ENCODE results near the gene HAPLN3. TPM values are rescaled to one million over a fixed set of nuclear protein-coding genes. Genes with fewer than 3 reads are reported as not detected.

HAPLN3 gene
- total RNA-seq, 1 donor from 2014 or later: 0.27 TPM

GRCh38 chr15:88913017-88913849 is 17.9 kb upstream of the HAPLN3 start, which contains the start of gene MFGE8:
Gene MFGE8, minus strand, starts transcription at chr15:88913379. Its CDS starts 60 bp downstream, at chr15:88913319.
- TF ChIP-seq, protein P1, sequence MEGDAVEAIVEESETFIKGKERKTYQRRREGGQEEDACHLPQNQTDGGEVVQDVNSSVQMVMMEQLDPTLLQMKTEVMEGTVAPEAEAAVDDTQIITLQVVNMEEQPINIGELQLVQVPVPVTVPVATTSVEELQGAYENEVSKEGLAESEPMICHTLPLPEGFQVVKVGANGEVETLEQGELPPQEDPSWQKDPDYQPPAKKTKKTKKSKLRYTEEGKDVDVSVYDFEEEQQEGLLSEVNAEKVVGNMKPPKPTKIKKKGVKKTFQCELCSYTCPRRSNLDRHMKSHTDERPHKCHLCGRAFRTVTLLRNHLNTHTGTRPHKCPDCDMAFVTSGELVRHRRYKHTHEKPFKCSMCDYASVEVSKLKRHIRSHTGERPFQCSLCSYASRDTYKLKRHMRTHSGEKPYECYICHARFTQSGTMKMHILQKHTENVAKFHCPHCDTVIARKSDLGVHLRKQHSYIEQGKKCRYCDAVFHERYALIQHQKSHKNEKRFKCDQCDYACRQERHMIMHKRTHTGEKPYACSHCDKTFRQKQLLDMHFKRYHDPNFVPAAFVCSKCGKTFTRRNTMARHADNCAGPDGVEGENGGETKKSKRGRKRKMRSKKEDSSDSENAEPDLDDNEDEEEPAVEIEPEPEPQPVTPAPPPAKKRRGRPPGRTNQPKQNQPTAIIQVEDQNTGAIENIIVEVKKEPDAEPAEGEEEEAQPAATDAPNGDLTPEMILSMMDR (IDR thresholded peaks at IDR 0.05; ENCODE audit: partially characterized antibody, unreplicated experiment): peak; percentile 26
- H3K36me3 Mint-ChIP-seq (ENCODE audit: unreplicated experiment): no peaks in the 10 kb centered on the region
- peaks cover 4% of the 10 kb centered on the region for H3K27me3 Mint-ChIP-seq (ENCODE audit: unreplicated experiment)

DNA sequence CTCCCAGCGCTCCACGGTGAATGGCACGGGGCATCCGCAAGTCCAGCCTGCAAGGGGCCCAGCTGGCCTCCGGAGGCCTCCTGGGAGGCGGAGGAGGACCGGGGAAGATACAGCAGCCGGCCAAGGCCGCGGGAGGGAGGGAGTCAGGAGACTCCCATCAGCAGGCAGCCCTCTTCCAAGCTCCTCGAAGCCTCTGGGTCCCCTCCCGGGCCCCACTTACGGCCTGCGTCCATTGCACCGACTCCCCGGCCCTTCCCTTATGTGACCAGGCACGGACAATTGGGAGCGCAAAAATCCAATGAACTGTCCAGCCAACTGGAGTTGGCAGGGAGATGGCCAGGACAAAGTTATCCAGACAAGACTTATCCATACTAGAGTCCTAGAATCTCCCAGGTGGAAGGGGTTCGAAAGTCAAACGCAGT is 17.2 kb upstream of the HAPLN3 start:
- Mint-ChIP-seq H3K9me3 (ENCODE audit: unreplicated experiment) (peaks cover 8% of the 10 kb centered on the region), H3K4me1 (ENCODE audit: low read depth, unreplicated experiment) (peaks cover 11% of the 10 kb centered on the region), H3K27ac (ENCODE audit: unreplicated experiment) (no peak overlapping the region), H3K36me3 (ENCODE audit: unreplicated experiment) (no peaks in the 10 kb centered on the region), H3K27me3 (ENCODE audit: unreplicated experiment) (peaks cover 4% of the 10 kb centered on the region), H3K4me3 (ENCODE audit: unreplicated experiment) (peak overlapping the region; percentile 69)
- TF ChIP-seq, protein P1 (IDR thresholded peaks at IDR 0.05; ENCODE audit: partially characterized antibody, unreplicated experiment): no peak
- peak; percentile 54 for DNase-seq

More at GRCh38 chr15:88913017-88913849, 17.9 kb upstream of the HAPLN3 start, which contains the start of gene MFGE8:
- Mint-ChIP-seq H3K27ac (ENCODE audit: unreplicated experiment) (no peak within 1 kb of the TSS), H3K4me1 (ENCODE audit: low read depth, unreplicated experiment) (peaks cover 11% of the 10 kb centered on the region), H3K4me3 (ENCODE audit: unreplicated experiment) (peak within 1 kb of the TSS; percentile 93), H3K9me3 (ENCODE audit: unreplicated experiment) (peaks cover 8% of the 10 kb centered on the region)
- DNase-seq: peak; percentile 77

DNA sequence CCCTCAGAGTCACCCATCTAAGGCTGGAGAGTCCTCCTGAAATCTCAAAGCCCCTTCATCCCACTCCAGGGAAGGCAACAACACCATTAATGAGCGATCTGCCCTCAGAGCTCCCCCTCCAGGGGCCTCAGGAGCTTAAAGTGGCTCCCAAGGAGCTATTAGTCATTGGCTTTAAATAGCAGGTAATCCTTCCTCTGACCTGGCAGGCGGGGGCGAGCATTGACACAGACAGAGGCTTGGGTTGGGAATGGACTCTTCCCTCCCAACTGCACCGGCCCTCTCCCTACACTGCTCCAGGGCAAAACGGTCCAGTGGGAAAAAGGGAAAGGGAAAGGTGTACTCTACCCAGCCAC is 16.4 kb upstream of the HAPLN3 start:
- no peak overlapping the region for H3K4me3 Mint-ChIP-seq (ENCODE audit: unreplicated experiment)

GRCh38 chr15:88909956-88910831 is 14.8 kb upstream of the HAPLN3 start:
- H3K27ac Mint-ChIP-seq (ENCODE audit: unreplicated experiment): no peak overlapping the region
- H3K27me3 Mint-ChIP-seq (ENCODE audit: unreplicated experiment): peaks cover 4% of the 10 kb centered on the region
- H3K36me3 Mint-ChIP-seq (ENCODE audit: unreplicated experiment): no peaks in the 10 kb centered on the region
- peaks cover 9% of the 10 kb centered on the region for H3K9me3 Mint-ChIP-seq (ENCODE audit: unreplicated experiment)
- H3K4me1 Mint-ChIP-seq (ENCODE audit: low read depth, unreplicated experiment): peaks cover 11% of the 10 kb centered on the region
- no peak overlapping the region for H3K4me3 Mint-ChIP-seq (ENCODE audit: unreplicated experiment)
- DNase-seq: no peak
- TF ChIP-seq, protein P1 (IDR thresholded peaks at IDR 0.05; ENCODE audit: partially characterized antibody, unreplicated experiment): no peak

More for the DNA sequence above, 16.4 kb upstream of the HAPLN3 start:
- peaks cover 11% of the 10 kb centered on the region for H3K4me1 Mint-ChIP-seq (ENCODE audit: low read depth, unreplicated experiment)
- no peak overlapping the region for H3K27ac Mint-ChIP-seq (ENCODE audit: unreplicated experiment)
- peaks cover 8% of the 10 kb centered on the region for H3K9me3 Mint-ChIP-seq (ENCODE audit: unreplicated experiment)
- peaks cover 4% of the 10 kb centered on the region for H3K27me3 Mint-ChIP-seq (ENCODE audit: unreplicated experiment)
- TF ChIP-seq, protein P1 (IDR thresholded peaks at IDR 0.05; ENCODE audit: partially characterized antibody, unreplicated experiment): no peak
- no peak for DNase-seq
- H3K36me3 Mint-ChIP-seq (ENCODE audit: unreplicated experiment): no peaks in the 10 kb centered on the region
